GM19099 (cell line): ENCODE data around the gene STIMATE.

ENCODE experiments used
- POLR2A ChIP-seq: IDR thresholded peaks from 3 replicates; pipeline ENCODE4 v1.6.1; 2011; ENCODE audit warnings: low read depth; ENCODE audit not compliant: insufficient read length; ENCODE audit errors: extremely low read depth

Gene STIMATE

GRCh38 chr3:52790741-52791140 lies 106.6 kb downstream of the STIMATE start:
- TF ChIP-seq POLR2A, result no peak

DNA sequence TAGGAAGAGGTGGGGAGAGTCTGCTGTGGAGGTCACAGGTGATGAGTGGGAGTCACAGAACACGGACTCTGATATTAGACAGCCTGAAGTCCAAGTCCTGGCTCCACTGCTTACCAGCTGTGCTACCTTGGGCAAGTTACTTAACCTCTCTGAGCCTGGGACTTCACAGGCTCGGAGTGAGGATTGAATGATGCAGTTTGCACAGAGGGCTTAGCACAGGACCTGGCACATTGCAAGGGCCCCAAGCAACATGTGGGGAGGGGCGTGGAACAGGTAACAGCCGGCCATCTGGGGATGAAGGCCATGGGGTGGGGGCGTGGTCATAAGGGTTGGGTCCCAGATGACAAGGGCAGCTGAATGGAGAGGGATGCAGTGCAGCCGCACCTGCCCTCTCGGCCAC lies 107.0 kb downstream of the STIMATE start:
- no peak for TF ChIP-seq POLR2A

DNA sequence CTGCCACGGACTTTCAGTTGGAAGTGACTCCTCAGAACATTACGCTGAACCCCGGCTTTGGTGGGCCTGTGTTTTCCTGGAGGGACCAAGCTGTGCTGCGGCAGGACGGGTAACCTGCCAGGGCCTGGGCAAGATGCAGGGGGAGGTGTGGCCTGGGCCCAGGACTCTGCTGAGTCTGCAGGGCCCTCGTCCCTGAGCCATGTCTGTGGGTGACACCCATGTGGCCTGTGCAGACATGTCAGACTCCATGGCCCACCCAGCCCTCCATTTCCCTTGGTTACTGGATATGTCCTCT lies 107.7 kb downstream of the STIMATE start:
- no peak for TF ChIP-seq POLR2A

- TF ChIP-seq POLR2A, result no peak
Measured at GRCh38 chr3:52788890-52789745, 108.2 kb downstream of the STIMATE start.

- TF ChIP-seq POLR2A, result no peak
Measured at GRCh38 chr3:52787672-52788625, 109.4 kb downstream of the STIMATE start.

DNA sequence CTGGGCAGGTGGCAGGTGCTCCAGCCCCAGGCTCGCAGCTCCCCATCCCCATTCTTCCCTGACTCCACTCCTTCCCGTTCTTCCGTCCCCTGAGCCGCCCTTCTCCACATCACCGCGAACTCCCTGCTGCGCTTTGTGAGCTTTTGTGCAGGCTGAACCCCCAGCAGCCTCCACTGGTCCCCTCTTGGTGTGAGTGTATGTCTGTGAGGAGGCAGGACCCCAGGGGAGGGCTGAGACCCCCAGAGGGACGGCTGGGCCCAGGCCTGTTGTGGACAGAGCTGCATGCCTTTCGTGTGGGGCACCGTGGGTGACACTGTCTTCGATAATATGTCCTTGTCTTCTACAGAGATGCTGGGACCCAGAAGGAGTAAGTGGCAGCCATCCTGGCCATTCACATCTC lies 110.1 kb downstream of the STIMATE start:
- no peak for TF ChIP-seq POLR2A
